Right ventricle myocardium inferior (tissue), 1 donor: ENCODE data around the gene IKBKG. TPM values are rescaled to one million over a fixed set of nuclear protein-coding genes. Genes with fewer than 3 reads are reported as not detected.
A peak's percentile ranks its signal among the peaks of the same experiment; 100 is the strongest.
"Not testable (repeated sequence)": the region's sequence is repeated elsewhere in the genome, so short reads cannot be mapped to it uniquely, and the experiment has no call there.

Experiments used
- ATAC-seq: fragments of 200-7000 bp; cut with Tn5 transposase; one replicate; pipeline ENCODE4 v1.9.1; 2020; ENCODE audit warnings: mild to moderate bottlenecking, moderate library complexity
- DNase-seq: peaks from one replicate; pipeline ENCODE4 v3.0.0; 2021; ENCODE audit errors: missing footprints
- intact Hi-C: fragments of 100-400 bp; cut with DNase I; formaldehyde crosslinking; loops from one replicate; pipeline ENCODE4 v1.11.0; 2022
- total RNA-seq: library from RNA; stranded (reverse); fragmentation: NEBNext Ultra II Directional; extraction: Animal tissue kit (Norgen Biotek cat#: 25700); gene quantifications from one replicate; pipeline ENCODE4 v1.2.1, GENCODE V29; 2021
- donor health status: DM: no; HTN: yes; CAD: no; lungs with severe emphysema.

IKBKG gene
- total RNA-seq, 1 donor from 2014 or later = 15.5 TPM

- no peak for DNase-seq
- intact Hi-C loops = loop anchor here (2.0 kb wide), 1 partner anchor 30 kb away; the partner anchor contains the start of gene UBL4A
- ATAC-seq = peak; percentile 1
Measured at GRCh38 chrX:154517101-154517781, 30.2 kb upstream of the IKBKG start.

DNA sequence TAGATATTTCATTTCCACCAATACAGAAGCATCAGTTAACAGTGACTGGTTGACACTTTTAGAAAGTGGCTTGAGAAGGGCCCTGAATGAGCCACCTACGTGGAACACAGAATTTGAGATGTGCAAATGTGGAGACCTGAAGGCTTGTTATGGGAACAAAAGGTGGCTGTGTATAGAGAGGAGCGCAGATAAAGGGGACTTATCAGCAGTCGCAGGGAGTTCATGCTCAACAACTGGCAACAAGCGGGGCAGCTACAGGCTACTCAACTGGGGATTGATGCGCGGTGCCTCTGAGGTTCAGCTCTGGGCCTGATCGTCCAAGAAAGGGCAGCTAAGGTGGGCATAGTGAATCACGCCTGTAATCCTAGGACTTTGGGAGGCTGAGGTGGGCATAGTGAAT lies 28.0 kb upstream of the IKBKG start:
- intact Hi-C loops = no loop called here
- DNase-seq = no peak
- ATAC-seq = no peak

DNA sequence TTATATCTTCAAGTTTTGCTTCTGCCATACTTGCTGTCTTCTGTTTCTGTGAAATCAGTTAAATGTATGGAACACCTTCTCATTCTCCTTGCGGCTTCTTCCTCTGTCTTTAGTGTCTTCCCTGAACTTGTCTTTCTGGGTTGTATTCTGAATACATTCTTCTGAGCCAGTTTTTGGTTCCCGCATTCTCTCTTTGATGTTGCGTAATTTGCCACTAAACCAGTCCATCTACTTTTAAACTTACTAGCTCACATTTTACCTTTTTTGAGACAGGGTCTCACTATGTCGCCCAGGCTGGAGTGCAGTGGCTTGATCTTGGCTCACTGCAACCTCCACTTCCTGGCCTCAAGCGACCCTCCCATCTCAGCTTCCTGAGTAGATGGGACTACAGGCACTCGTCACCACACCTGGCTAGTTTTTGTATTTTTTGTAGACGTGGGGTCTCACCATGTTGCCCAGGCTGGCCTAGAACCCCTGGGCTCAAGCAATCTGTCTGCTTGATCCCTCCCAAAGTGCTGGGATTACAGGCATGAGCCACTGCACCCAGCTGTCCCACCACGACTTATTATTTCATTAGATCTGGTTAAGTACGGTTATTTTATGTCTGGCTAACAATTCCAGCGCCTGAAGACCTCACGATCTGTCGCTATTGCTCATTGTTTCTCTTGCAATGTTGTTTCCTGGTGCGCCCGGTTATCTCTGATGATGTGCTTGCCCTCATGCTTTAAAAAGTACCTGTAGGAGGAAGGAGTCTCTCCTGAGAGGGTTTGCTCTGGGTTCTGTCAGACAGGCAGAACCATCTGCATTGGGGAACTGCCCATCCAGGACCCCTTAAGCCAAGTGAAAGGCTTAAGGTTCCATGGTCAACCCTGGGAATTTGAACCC lies 21.6 kb upstream of the IKBKG start:
- DNase-seq (no peak), ATAC-seq (no peak)
- intact Hi-C loops = no loop called here

DNA sequence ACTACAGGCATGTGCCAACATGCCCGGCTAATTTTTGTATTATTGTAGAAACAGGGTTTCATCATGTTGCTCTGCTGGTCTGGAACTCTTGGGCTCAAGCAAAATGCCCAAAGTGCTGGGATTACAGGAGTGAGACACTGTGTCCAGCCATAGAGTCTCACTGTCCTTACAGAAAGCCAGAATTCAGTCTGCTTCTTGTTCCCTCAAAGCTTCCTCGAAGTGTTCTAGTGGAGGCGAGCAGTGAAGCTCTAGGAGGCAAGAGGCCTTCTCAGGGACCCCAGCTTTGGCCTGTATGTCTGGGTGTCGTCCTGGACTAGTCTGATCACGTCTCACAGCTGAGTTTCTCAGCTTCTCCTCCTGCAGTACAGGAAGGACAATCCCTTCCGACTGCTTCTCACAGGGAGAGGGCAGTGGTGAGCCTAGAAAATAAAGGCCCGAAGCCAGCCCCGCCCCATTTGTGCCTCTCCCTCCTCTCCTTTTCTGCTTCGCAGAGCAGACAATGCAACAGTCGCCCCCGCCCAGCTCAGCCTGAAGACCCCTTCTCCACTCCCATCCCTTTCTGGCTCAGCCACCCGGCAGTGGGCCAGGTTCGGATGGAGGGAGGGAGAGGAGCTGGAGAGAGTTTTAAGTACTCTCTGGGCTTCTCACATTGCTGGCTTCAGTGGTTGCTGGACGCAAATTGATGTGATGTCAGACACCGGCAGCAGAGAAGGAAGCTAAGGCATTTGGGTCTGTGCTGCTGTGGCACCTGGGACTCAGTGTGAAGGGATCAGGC lies 20.3 kb upstream of the IKBKG start:
- intact Hi-C loops = no loop called here
- DNase-seq (peak; percentile 85), ATAC-seq (peak; percentile 91)

DNA sequence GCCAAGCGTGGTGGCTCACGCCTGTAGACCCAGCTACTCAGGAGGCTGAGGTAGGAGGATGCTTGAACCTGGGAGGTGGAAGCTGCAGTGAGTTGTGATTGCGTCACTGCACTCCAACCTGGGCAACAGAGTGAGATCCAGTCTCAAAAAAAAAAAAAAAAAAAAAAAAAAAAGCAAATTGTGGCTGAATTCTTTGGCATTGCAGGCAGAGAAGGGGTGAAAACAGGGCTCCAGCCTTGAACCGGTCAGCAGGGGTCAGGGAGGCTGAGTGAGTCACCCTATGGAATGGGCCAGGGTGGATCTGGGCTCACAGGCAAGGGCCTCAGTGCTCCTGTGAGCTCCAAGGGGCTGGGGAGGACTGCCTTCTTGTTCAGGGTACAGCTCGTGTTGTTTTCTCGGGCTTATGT lies 18.2 kb upstream of the IKBKG start:
- intact Hi-C loops = no loop called here
- DNase-seq (no peak), ATAC-seq (no peak)

- intact Hi-C loops = loop anchor here (5.0 kb wide), 1 partner anchor 203 kb away; no protein-coding TSS in a partner anchor
- ATAC-seq (no peak), DNase-seq (no peak)
Measured at GRCh38 chrX:154530286-154530685, 17.1 kb upstream of the IKBKG start.

GRCh38 chrX:154531626-154532025 lies 15.8 kb upstream of the IKBKG start:
- intact Hi-C loops = loop anchor here (5.0 kb wide), 1 partner anchor 204 kb away; no protein-coding TSS in a partner anchor
- DNase-seq (no peak), ATAC-seq (no peak)

GRCh38 chrX:154532690-154533089 lies 14.7 kb upstream of the IKBKG start:
- intact Hi-C loops = loop anchor here (5.0 kb wide), 1 partner anchor 205 kb away; no protein-coding TSS in a partner anchor
- ATAC-seq (no peak), DNase-seq (no peak)

- peak; percentile 93 for ATAC-seq
- peak; percentile 94 for DNase-seq
- intact Hi-C loops = loop anchor here (5.0 kb wide), 1 partner anchor 207 kb away; no protein-coding TSS in a partner anchor
Measured at GRCh38 chrX:154534526-154535322, 12.7 kb upstream of the IKBKG start.

GRCh38 chrX:154535892-154536291 lies 11.5 kb upstream of the IKBKG start:
- DNase-seq = no peak
- intact Hi-C loops = no loop called here
- ATAC-seq = no peak

DNA sequence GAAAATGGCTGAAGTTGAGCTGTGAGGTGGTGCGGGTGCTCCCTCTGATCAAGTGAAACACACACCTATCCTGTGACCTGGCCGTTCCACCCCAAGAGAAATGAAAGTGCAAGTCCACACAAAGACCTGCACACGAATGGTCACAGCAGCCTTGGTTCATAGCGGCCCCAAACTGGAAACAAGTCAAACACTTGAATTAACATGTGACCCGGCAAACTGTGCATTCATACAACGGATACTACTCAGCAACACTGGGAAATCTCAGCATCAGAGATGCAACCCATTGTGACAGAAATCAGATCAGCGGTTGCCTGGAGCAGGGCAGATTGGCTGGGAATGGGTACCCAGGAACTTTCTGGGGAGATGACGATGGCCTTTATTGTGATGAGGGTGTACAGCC lies 8.3 kb upstream of the IKBKG start:
- intact Hi-C loops = no loop called here
- ATAC-seq = no peak
- DNase-seq = no peak

- intact Hi-C loops, DNase-seq, ATAC-seq: not testable (repeated sequence)
Measured at GRCh38 chrX:154540365-154540764, 7.1 kb upstream of the IKBKG start.

GRCh38 chrX:154540897-154541535 lies 6.4 kb upstream of the IKBKG start:
- ATAC-seq (no peak), DNase-seq (no peak)
- intact Hi-C loops = no loop called here

DNA sequence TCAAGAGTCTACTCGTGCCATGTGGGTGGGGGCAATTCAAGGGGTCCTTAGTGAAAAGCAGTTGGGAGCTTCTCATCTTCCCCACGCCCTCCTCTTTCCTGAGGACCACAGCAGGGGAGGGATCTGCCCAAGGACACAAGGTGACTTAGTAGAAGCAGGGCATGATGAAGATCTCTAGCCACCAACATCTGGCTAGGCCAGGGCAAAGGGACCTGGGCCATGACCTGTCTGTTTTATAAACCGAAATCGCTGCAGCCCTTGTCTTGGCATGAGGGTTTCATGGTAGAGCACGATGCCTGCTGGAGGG lies 5.9 kb upstream of the IKBKG start:
- DNase-seq (no peak), ATAC-seq (no peak)
- intact Hi-C loops = no loop called here

GRCh38 chrX:154541896-154542722 lies 5.3 kb upstream of the IKBKG start:
- intact Hi-C loops = no loop called here
- ATAC-seq (peak; percentile 60), DNase-seq (peak; percentile 85)

GRCh38 chrX:154542723-154543424 lies 4.5 kb upstream of the IKBKG start:
- no peak for DNase-seq
- intact Hi-C loops = no loop called here
- no peak for ATAC-seq
